ENCODE data around the gene ZNF780A.

GRCh38 chr19:40093416-40093815 lies 2.7 kb upstream of the ZNF780A start:
- TF ChIP-seq CTCF (IDR thresholded peaks at IDR 0.05) (no peak), POLR2A (IDR thresholded peaks at IDR 0.05) (no peak)

Measured in lower leg skin (tissue), 3 donors.